ENCODE measurements around the gene MARVELD1. TPM values are rescaled to one million over a fixed set of nuclear protein-coding genes. Genes with fewer than 3 reads are reported as not detected.

MARVELD1 gene
- total RNA-seq, 2 donors from 2014 or later = 44.3 to 47.9 TPM

DNA sequence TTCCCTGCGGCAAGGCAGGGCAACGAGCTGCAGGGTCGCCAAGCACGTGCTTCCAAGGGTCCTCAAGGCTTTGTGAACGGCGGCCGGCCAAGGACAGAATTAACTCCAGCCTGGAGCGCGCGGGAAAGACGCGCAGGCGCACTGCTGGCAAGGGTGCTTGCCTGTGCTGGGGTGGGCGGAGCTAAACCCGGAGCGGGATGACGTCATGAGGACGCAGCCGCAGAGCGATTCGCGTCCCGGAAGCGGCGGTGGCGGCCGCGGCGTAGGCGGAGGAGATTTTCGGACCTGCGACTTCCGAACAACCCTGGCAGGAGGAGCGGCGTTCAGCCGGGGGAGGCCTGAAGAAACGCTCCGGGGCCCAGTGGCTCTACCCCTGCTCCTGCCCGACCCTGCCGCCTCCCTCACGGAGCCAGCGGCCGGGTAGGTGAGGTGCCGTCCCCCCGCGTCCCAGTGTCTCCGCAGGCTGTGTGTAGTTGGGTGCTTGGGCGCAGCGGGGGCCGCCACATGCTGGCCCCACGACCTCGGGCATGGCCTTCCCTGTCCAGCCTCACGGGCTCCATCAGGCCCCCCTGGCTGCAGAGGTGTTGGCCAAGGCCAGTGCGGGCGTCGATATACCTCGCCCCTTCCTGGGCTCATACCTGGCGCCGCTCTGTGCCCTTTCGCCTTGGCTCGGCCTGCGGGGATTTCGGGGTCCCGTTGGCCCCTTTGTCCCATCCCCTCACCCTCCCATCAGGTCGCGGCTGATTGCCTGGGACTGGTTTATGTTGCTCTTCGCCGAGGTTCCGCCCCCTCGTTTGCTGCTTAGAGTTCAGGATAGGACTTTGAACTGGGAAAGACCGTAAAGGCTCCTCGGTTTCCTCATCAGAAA, 23.6 kb downstream of the MARVELD1 start, which contains the start of gene ZFYVE27:
Gene ZFYVE27 (plus strand): TSS at position 227 of the 868 bp plus-strand sequence. CDS start 1,350 bp downstream, outside the sequence.
- H3K4me1 ChIP-seq (ENCODE audit: control insufficient read depth, insufficient read depth, low read length) = no peaks in the 10 kb centered on the region
- H3K27me3 Mint-ChIP-seq (ENCODE audit: insufficient read depth) = peaks cover 36% of the 10 kb centered on the region
- H3K9me3 Mint-ChIP-seq = peaks cover 12% of the 10 kb centered on the region
- peak within 1 kb of the TSS; percentile 95 for H3K27ac Mint-ChIP-seq
- peak within 1 kb of the TSS; percentile 73 for H3K4me3 Mint-ChIP-seq
- H3K9me3 ChIP-seq (ENCODE audit: control insufficient read depth, low read length) = peaks cover 8% of the 10 kb centered on the region
- peak within 1 kb of the TSS; percentile 84 for H3K9ac ChIP-seq (ENCODE audit: extremely low read depth, low read length, poor library complexity, severe bottlenecking)
- peaks cover 22% of the 10 kb centered on the region for H3K36me3 Mint-ChIP-seq (ENCODE audit: low read depth)
- peaks cover 24% of the 10 kb centered on the region for H3K36me3 ChIP-seq (ENCODE audit: control insufficient read depth, insufficient read depth, low read length)
- WGBS, 2 experiments (ENCODE audit: insufficient coverage in 1 of 2, insufficient read length in 1 of 2) = 0 to 1% methylated on average over 25 to 72 of the region's 72 CpGs
- peaks cover 20% of the 10 kb centered on the region for H3K4me1 Mint-ChIP-seq
- peaks cover 19% of the 10 kb centered on the region for H3K27me3 ChIP-seq (ENCODE audit: control insufficient read depth, insufficient read depth, low read length, poor library complexity, severe bottlenecking)
- H3K27ac ChIP-seq (ENCODE audit: low read depth, low read length) = peak within 1 kb of the TSS; percentile 47
- peak within 1 kb of the TSS; percentile 86 for H3K4me3 ChIP-seq (ENCODE audit: low read length)
- no peak for TF ChIP-seq CTCF (conservative IDR thresholded peaks at IDR 0.05)
- peak; percentile 99 for DNase-seq

DNA sequence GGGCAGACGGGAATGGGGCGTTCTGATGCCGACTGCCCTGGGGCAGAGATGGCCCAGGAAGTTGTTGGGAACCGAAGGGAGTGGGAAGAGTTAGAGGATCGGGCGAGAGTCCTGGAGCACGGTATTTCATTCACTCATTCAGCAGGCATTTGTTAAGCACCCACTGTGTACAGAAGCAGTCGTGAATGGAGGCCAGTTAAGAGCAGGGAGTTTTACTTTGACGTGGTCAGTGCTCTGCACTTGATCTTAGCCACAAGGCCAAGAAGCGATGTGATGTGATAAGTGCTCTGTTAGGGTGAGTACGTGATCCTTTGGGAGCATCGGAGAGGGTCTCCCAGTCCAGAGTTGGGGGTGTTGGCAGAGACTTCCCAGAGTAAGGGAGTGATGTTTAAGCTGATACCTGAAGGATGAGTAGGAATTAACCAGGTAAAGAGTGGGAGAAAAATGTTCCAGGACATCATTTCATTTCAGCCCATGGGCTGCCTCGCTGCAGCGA, 24.3 kb downstream of the MARVELD1 start:
- Histone ChIP-seq H3K27me3 (ENCODE audit: control insufficient read depth, insufficient read depth, low read length, poor library complexity, severe bottlenecking) (peaks cover 19% of the 10 kb centered on the region), H3K4me1 (ENCODE audit: control insufficient read depth, insufficient read depth, low read length) (peaks cover under 1% of the 10 kb centered on the region), H3K9me3 (ENCODE audit: control insufficient read depth, low read length) (peaks cover 8% of the 10 kb centered on the region), H3K9ac (ENCODE audit: extremely low read depth, low read length, poor library complexity, severe bottlenecking) (peak overlapping the region; percentile 84), H3K4me3 (ENCODE audit: low read length) (peak overlapping the region; percentile 86), H3K27ac (ENCODE audit: low read depth, low read length) (no peak overlapping the region), H3K36me3 (ENCODE audit: control insufficient read depth, insufficient read depth, low read length) (peaks cover 26% of the 10 kb centered on the region)
- no peak for TF ChIP-seq CTCF (conservative IDR thresholded peaks at IDR 0.05)
- Mint-ChIP-seq H3K9me3 (peaks cover 12% of the 10 kb centered on the region), H3K36me3 (ENCODE audit: low read depth) (peaks cover 25% of the 10 kb centered on the region), H3K4me1 (peaks cover 20% of the 10 kb centered on the region), H3K27ac (peak overlapping the region; percentile 84), H3K27me3 (ENCODE audit: insufficient read depth) (peaks cover 36% of the 10 kb centered on the region), H3K4me3 (peak overlapping the region; percentile 73)
- 34 to 38% methylated on average over 8 to 14 of the region's 14 CpGs for WGBS, 2 experiments (ENCODE audit: insufficient coverage in 1 of 2, insufficient read length in 1 of 2)
- DNase-seq = no peak

GRCh38 chr10:97738616-97739015, 25.1 kb downstream of the MARVELD1 start:
- Mint-ChIP-seq H3K27ac (peak overlapping the region; percentile 84), H3K4me1 (peaks cover 20% of the 10 kb centered on the region), H3K36me3 (ENCODE audit: low read depth) (peaks cover 32% of the 10 kb centered on the region), H3K4me3 (peak overlapping the region; percentile 73), H3K27me3 (ENCODE audit: insufficient read depth) (peaks cover 31% of the 10 kb centered on the region), H3K9me3 (peaks cover 12% of the 10 kb centered on the region)
- peak overlapping the region; percentile 86 for H3K4me3 ChIP-seq (ENCODE audit: low read length)
- H3K27me3 ChIP-seq (ENCODE audit: control insufficient read depth, insufficient read depth, low read length, poor library complexity, severe bottlenecking) = peaks cover 19% of the 10 kb centered on the region
- WGBS, 2 experiments (ENCODE audit: insufficient coverage in 1 of 2, insufficient read length in 1 of 2) = 89 to 91% methylated on average over 3 to 4 of the region's 4 CpGs
- H3K36me3 ChIP-seq (ENCODE audit: control insufficient read depth, insufficient read depth, low read length) = peaks cover 33% of the 10 kb centered on the region
- peaks cover 8% of the 10 kb centered on the region for H3K9me3 ChIP-seq (ENCODE audit: control insufficient read depth, low read length)
- H3K4me1 ChIP-seq (ENCODE audit: control insufficient read depth, insufficient read depth, low read length) = peaks cover 8% of the 10 kb centered on the region
- H3K27ac ChIP-seq (ENCODE audit: low read depth, low read length) = no peak overlapping the region
- no peak for DNase-seq
- H3K9ac ChIP-seq (ENCODE audit: extremely low read depth, low read length, poor library complexity, severe bottlenecking) = no peak overlapping the region
- TF ChIP-seq CTCF (conservative IDR thresholded peaks at IDR 0.05) = no peak

Measured in endodermal cell (in vitro differentiated cells).